Inferior parietal cortex (tissue), 1 donor: ENCODE results near the gene ADCY4.

Experiments used
- DNase-seq: peaks from one replicate; pipeline ENCODE4 v3.0.0-alpha.2; 2016; ENCODE audit errors: extremely low spot score

Gene ADCY4

DNA sequence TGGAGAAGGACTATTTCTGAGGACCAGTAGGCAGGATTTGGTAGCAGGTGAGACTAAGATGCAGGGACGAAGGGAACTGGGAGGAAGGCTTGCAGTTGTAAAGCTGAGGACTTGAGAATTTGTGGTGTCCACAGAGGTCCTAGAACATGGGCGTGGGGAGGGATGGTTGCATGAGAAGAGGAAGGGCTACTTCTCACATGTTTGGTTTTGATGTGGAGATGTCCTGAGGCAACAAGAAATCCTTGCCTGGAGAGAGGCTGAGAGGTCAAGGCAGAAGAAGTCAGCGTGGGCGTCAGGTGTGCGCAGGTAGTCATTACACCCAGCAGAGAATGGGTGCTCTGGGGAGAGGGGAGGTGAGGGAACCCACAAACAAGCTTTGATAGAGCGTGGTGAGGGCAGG lies 57.8 kb downstream of the ADCY4 start:
- DNase-seq, result no peak

DNA sequence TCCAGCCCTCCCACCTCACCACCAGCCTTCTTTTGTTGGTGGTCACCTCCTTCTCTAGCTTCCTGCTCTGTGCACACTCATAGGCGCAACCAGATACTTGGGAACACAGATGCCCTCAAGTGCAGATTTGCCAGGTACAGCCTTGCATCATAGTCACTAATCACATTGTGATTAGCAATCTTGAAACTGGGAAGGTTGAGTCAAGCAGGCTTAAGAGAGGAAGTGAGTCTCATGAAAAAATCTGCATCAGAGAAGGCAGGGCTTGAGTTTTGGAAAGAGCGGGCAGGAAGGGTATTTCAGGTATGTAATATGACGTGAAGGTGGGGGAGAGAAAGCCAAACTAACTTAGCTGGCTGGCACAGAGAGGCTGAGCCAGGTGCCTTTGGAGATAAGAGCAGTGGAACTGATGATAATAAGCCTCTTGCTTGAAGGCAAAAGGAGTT lies 60.7 kb downstream of the ADCY4 start:
- no peak for DNase-seq

DNA sequence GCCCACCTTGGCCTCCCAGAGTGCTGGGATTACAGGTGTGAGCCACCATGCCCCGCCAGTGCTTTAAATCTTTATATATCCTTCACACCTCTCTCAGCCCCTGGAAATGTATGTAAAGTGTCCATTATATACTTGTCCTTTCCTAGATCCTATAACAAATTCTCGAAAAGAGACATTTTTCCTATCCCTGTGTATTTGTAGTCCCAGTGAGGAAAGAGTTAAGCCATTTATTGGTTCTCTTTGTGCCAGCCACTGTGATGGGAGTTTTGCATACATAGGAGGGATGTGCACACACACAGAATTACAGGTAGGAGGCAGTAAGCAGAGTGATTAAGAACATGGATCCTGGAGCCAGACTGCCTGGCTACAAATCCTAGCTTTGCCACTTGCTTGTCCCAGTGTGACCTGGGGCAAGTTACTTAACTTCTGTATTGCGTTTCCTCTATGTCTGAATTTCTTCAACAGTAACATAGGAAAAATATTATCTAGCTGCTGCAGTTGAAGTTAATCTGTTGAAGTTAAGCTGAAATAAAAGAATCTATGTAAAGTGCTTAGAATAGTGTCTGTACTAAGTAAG lies 61.4 kb downstream of the ADCY4 start:
- no peak for DNase-seq

DNA sequence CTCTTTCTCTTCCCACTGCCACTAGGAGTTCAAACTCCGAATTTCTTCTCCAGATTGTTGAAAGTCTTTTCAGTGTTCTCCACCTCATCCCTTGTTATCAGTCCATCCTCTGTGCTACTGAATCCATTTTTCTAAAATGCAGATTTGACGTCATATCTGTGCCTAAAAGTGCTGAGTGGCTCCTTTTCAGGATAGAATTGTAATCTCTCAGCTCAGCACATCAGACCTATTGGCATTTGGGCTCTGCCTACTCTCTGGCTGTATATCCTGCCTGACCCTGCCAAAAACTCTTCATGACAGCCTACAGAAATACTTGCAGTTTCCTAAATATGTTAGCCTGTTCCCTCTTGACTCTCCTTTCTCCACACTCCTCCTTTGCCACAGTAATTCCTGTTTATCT lies 62.4 kb downstream of the ADCY4 start:
- no peak for DNase-seq

DNA sequence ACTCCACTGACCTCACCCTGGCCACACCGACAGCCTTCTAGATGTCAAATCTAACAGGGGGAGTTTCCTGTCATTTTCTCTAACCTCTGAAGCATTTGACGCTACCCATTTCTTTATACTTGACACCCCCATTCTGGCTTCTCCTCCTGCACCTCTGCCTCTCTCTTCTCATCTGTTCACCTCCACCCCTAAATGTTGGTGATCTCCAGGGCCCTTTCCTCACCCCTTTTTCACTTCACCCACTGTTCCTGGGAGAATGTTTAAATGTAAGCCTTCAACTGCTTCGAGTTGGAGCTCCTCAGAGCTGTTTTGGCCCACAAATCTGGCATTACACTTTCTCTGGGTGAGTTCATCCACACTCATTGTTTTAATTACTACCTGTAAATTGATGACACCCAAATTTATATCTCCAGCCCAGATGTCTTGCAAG lies 63.0 kb downstream of the ADCY4 start:
- no peak for DNase-seq

DNA sequence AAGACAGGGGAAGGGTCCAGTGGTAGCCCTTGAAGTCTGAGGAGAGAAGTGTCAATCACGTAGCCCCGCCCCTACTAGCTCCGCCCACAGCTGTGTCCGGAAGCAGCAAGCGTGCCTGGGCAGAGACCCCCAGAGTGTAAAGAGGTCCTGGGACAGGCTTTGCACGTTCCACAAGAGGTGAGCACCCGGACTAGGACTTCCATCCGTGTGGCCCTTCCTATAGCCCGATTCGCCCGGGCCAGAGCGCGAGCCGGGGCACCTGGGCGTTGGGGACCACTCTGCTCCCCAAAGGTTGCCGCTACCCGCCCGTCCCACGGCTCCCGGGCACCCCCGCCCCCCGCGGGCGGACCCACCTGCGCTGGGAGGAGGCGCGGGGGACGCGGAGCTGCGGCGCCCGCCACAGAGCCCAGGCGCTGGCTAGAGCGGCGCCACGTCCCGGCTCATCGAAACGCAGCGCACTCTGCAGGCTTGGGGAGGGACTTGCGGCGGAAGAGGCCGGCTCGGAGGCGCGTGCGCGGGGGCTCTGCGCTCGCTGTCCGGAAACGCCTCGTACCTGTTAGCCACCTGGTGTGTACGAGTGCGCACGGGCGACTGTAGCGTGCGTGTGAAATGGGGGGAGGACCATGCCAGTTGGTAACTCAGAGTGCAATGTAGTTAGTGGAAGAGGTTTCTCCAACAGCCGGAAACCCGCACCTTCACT lies 63.6 kb downstream of the ADCY4 start, which contains the start of gene RABGGTA:
Gene RABGGTA, minus strand, starts transcription at position 464 of the 700 bp plus-strand sequence. CDS start 482 bp downstream, outside the sequence.
- peak; percentile 88 for DNase-seq

DNA sequence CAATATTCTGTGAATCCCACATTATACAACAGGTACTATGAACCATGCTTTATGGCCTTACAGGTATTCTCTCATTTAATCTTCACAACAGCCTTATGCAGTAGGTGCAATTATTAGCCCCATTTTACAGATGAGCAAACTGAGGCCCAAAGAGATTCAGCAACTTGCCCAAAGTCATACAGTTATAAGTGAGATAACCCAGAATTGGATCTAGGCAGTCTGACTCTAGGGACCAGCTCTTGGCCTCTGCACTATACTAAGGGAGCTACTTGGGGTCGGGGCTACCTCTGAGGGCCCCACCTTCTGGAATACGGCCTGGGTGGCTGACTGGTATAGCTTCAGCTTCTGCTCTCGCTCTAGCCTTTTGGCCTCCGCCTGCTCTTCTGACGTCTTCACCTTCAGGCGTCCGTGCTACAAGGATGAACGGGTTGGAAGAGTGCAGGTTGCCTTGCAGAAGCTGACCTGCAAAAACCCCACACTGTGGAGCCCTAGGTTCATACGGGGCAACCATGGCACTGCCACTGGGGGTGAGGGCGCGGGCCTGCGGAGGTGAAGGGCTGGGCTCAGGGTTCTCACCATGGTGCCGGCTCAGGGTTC lies 64.2 kb downstream of the ADCY4 start:
- DNase-seq, result no peak

DNA sequence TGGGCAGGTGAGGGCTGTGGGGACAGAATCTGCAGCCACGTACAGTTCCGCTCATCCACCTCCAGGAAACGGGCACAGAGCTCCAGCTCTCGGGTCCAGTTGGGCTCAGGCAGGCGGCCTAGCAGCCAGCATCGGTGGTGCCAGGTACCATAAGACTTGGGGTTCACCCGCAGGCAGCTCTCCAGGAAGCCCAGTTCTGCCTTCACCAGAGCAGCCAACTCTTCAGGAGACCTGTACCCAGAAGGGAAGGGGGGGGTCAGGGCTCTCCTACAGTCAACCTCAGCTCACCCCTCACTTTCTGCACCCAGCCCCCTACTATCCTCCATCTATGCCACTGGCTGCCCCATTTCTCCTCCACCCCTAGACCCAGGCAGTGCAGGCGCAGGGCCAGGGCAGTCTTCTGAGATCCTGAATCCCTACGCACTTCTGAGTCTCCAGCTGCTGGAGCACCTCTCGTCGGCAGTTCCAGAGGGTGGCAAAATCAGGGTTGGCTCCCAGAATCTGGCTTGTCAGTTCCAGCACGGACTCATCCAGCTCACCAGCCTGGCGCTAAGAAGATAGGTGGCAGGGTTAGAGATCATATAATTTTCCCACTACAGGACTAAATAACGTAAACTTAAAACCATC lies 64.8 kb downstream of the ADCY4 start:
- DNase-seq, result no peak

DNA sequence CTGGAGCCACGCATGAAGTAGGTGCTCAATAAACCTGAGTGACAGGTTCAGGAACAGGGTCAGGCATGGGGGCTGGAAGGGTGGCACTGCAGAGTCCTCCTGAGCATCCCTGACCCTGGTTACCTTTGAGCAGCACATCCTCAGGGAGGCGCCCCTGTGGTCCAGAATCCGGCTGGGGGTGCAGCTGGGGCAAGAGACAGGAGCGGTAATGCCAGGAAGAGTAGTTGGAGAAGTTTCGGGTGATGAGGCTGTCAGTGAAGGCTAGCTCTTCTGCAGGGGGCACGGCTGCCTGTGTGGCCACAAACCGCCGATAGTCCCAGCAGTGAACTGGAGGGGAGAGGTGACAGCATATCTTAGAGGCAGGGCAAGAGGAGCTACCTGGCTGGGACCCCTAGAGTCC lies 65.5 kb downstream of the ADCY4 start:
- no peak for DNase-seq
